SJCRH30 (cell line): ENCODE measurements around the gene DNAJC5G. TPM values are rescaled to one million over a fixed set of nuclear protein-coding genes. Genes with fewer than 3 reads are reported as not detected.
"Not testable (repeated sequence)": the region's sequence is repeated elsewhere in the genome, so short reads cannot be mapped to it uniquely, and the experiment has no call there.

Experiments used
- DNase-seq, 2 experiments: peaks; one replicate each; pipeline ENCODE4 v3.0.0-alpha.2; 2015 to 2020
- H3K27ac ChIP-seq: fragments of 250-450 bp; sonication (Bioruptor Pico); 2 replicates; pipeline ENCODE4 v1.5.1; 2020; ENCODE audit warnings: mild to moderate bottlenecking, moderate library complexity
- H3K27me3 ChIP-seq: fragments of 250-450 bp; sonication (Bioruptor Pico); 2 replicates; pipeline ENCODE4 v1.5.1; 2020; ENCODE audit warnings: mild to moderate bottlenecking, moderate library complexity
- H3K36me3 ChIP-seq: fragments of 250-450 bp; sonication (Bioruptor Pico); 2 replicates; pipeline ENCODE4 v1.5.1; 2020; ENCODE audit warnings: mild to moderate bottlenecking, moderate library complexity
- H3K4me1 ChIP-seq: fragments of 250-450 bp; sonication (Bioruptor Pico); 2 replicates; pipeline ENCODE4 v1.5.1; 2020; ENCODE audit warnings: mild to moderate bottlenecking, moderate library complexity
- H3K4me3 ChIP-seq: fragments of 250-450 bp; sonication (Bioruptor Pico); 2 replicates; pipeline ENCODE4 v1.5.1; 2020; ENCODE audit warnings: mild to moderate bottlenecking, moderate library complexity
- H3K9me3 ChIP-seq: fragments of 250-450 bp; sonication (Bioruptor Pico); replicated peaks from 2 replicates; pipeline ENCODE4 v1.5.1; 2020; ENCODE audit warnings: mild to moderate bottlenecking, moderate library complexity
- total RNA-seq: library from RNA; depleted of rRNA; stranded (reverse); fragments of >200 nt; shearing (Covaris generic); gene quantifications from 2 replicates; pipeline ENCODE4 v1.2.3, GENCODE V29; 2014

DNAJC5G gene
- total RNA-seq, 1 experiment from 2014 or later = not detected

DNA sequence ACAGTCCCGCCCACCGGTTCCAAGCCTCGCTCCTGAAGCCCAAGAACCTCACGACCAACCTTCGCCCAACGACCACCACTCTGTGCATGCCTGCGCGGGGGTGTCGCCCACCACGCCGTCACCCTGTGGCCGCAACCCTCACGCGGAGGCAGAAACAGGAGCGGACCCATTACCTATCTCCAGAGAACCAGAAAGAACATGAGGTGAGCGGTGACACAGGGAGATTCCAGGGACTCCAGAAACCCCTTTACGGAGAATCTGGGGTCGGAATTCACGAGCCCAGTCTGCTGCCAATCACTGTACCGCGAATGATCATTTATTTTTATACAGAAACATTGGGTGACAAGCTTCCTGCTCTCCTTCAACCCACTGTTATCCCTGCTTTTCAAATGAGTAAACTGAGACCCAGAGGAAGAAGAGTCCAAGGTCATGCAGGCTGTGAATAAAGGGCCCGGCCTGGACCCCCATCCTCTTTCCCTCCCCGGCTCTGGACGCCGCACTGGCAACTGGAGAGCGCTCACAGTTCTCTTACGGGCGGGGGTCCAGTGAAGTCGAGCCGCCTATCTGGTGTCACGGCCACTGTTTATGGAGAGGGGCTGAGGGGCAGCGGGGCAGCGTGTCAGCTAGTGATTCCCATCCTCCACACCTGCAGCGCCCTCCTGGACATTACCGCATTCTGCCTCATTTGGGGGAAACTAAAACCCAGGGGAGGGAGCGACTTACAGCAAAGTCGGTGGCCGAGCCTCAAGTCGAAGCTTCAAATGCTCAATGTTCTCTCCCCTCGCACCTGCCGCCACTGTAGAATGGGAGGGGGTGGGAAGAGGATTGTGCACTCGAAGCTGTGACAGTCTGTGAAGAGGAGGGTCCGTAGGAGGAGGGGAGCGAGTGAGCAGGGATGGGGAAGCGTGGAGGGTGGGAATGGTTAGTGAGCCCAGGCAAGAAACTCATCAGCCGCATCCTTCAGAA, 11.7 kb upstream of the DNAJC5G start:
- peak overlapping the region; percentile 69 for H3K4me3 ChIP-seq
- no peaks in the 10 kb centered on the region for H3K36me3 ChIP-seq
- H3K9me3 ChIP-seq = no peaks in the 10 kb centered on the region
- peaks cover 35% of the 10 kb centered on the region for H3K27me3 ChIP-seq
- peaks cover 5% of the 10 kb centered on the region; the same call in 1 of the 2 replicates for H3K4me1 ChIP-seq
- H3K27ac ChIP-seq = no peak overlapping the region
- DNase-seq = peak in 1 of 2 experiments; percentile 31

- Histone ChIP-seq H3K4me3 (peak overlapping the region; percentile 46), H3K36me3 (no peaks in the 10 kb centered on the region), H3K9me3 (no peaks in the 10 kb centered on the region), H3K27ac (no peak overlapping the region), H3K4me1 (peaks cover 5% of the 10 kb centered on the region; the same call in 1 of the 2 replicates), H3K27me3 (peaks cover 35% of the 10 kb centered on the region)
- no peak for DNase-seq
These were observed 10.9 kb upstream of the DNAJC5G start for GRCh38 chr2:27264253-27264752.

GRCh38 chr2:27264753-27265535, 10.3 kb upstream of the DNAJC5G start:
- H3K27ac ChIP-seq = no peak overlapping the region
- DNase-seq = peak; percentile 82 to 87

DNA sequence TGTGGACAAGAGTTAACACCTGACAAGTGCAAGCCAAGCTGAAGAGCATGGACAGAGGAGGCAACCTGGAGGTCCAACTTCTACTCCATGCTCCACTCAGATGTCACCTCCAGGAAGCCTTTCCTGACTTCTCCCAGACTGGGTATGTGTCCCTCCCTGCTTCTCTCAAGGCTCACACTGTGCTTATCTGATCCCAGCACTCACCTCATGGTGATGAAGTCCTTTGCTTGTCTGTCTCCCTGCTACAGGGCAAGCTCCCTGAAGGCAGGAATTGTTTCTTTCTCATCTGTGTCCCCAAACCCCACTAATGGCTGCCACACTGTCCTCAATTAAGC, 9.7 kb upstream of the DNAJC5G start:
- peaks cover 36% of the 10 kb centered on the region for H3K27me3 ChIP-seq
- H3K36me3 ChIP-seq = no peaks in the 10 kb centered on the region
- H3K9me3 ChIP-seq = no peaks in the 10 kb centered on the region
- H3K4me3 ChIP-seq = no peak overlapping the region
- no peak for DNase-seq
- peaks cover 5% of the 10 kb centered on the region; the same call in 1 of the 2 replicates for H3K4me1 ChIP-seq
- H3K27ac ChIP-seq = no peak overlapping the region

More at GRCh38 chr2:27264753-27265535, 10.3 kb upstream of the DNAJC5G start:
- Histone ChIP-seq H3K4me1 (peaks cover 5% of the 10 kb centered on the region; the same call in 1 of the 2 replicates), H3K9me3 (no peaks in the 10 kb centered on the region), H3K36me3 (no peaks in the 10 kb centered on the region), H3K27me3 (peaks cover 35% of the 10 kb centered on the region), H3K4me3 (peak overlapping the region; percentile 46)

- H3K27ac ChIP-seq, H3K4me3 ChIP-seq, DNase-seq, H3K4me1 ChIP-seq, H3K36me3 ChIP-seq, H3K9me3 ChIP-seq: not testable (repeated sequence)
- peaks cover 32% of the 10 kb centered on the region for H3K27me3 ChIP-seq
These were observed 6.9 kb upstream of the DNAJC5G start for GRCh38 chr2:27268296-27268695.

DNA sequence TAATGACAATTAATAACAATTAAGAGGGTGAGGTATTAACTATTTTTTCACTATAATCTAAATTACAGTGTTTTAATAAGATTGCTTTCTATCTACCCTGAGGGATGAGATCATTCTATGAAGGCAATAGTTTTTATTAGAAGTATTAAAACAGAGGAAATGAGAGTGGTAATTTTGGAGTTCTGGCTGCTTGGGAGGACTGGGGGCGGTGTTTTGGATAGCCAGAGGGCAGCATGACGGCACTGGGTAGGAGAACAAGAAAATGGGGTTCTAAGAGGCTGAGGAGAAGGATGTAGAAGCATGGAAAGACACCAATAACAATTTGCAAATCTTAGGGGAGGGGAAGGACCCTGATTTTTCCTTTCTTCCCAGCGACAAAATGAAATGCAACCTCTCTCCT, 5.1 kb upstream of the DNAJC5G start:
- DNase-seq = no peak
- H3K9me3 ChIP-seq = no peaks in the 10 kb centered on the region
- no peak overlapping the region for H3K4me3 ChIP-seq
- H3K27me3 ChIP-seq = peaks cover 27% of the 10 kb centered on the region
- no peaks in the 10 kb centered on the region for H3K36me3 ChIP-seq
- no peak overlapping the region for H3K27ac ChIP-seq
- no peaks in the 10 kb centered on the region; the same call in 1 of the 2 replicates for H3K4me1 ChIP-seq

DNA sequence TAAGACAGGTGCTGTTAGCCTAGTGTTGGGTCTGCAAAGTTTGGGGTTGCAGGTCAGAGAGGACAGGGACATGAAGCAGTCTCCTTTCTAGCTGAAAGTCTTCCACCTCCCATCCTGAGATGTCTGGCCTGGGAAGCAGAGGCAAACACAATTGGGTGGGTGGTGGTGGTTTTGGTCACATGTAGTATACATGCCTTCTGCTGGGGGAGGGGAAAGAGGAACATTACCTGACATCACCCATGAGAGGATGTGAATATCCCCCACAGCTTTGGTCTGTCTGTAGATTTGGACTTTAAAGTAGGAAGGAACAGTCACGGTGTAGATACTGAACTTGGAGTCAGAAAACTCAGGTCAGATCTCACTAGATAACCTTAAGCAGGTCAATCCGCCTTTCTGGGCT, 4.6 kb upstream of the DNAJC5G start:
- Histone ChIP-seq H3K4me1 (no peaks in the 10 kb centered on the region), H3K9me3 (no peaks in the 10 kb centered on the region), H3K27me3 (peaks cover 25% of the 10 kb centered on the region), H3K4me3 (no peak overlapping the region), H3K27ac (no peak overlapping the region), H3K36me3 (no peaks in the 10 kb centered on the region)
- no peak for DNase-seq

DNA sequence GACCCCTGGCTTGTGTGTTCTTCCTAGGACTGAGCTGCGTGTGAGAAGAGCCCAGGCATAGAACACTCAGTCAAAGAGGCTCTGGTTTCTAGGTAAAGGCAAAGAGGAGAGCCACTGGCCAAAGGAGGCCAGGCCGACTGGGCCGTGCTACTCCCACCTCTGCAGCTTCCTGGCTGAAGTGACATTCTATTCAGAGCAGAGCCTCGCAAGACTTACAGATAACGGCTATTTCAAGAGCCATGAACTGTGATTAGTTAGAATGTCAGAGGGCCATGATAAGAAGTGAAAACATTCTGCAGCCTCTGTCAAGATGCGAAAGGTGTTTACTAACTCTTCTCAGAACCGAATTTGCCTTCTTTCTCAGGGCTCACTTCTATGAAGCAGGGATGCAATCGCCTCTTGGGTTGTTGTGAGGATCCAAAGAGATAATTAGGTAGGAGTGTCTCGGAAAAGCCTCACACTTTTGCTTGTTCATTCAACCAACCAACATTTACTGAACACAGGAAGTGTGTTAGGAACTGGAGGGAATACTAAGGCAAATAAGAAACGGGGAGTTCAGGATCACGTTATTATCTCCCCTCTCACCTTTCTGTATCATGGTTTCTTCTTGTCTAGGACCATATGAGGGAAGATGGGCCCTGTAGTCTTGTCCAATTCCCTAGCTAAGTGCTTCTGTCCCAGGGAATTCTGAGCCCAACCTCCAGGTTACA, 3.4 kb upstream of the DNAJC5G start:
- no peak for DNase-seq
- no peaks in the 10 kb centered on the region for H3K9me3 ChIP-seq
- no peaks in the 10 kb centered on the region for H3K4me1 ChIP-seq
- H3K27me3 ChIP-seq = peaks cover 28% of the 10 kb centered on the region
- H3K4me3 ChIP-seq = no peak overlapping the region
- no peak overlapping the region for H3K27ac ChIP-seq
- no peaks in the 10 kb centered on the region for H3K36me3 ChIP-seq

DNA sequence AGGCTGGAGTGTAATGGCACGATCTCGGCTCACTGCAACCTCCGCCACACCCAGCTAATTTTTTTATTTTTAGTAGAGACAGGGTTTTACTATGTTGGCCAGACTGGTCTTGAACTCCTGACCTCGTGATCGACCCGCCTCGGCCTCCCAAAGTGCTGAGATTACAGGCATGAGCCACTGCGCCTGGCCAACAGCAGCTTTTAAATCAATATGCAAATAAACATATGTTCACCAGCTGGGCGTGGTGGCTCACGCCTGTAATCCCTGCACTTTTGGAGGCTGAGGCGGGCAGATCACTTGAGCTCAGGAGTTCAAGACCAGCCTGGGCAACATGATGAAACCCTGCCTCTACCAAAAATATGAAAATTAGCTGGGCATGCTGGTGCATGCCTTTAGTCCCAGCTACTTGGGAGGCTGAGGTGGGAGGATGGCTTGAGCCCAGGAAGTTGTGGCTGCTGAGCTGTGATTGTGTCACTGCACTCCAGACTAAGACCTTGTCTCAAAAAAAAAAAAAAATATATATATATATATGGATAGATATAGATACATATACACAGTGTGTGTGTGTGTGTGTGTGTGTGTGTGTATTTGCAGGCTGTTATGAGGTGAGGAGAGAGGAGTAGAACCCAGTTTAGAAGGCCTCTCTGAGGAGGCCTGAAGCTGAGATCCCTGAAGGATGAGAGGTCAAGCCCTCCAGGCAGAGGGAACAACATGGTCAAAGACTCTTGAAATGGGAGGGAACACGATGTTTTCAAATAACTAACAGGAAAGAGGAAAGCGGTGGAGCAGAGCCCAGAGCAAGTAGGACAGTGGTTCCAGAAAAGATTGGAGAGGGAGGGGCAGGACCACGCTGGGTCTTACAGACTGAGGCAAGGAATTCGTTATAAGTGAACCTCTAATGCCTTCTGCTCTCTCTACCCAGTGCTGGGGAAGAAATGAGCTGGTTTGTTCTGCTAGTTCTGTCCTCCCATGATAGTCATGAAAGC, 2.4 kb upstream of the DNAJC5G start:
- not testable (repeated sequence) for H3K4me3 ChIP-seq, DNase-seq, H3K36me3 ChIP-seq, H3K9me3 ChIP-seq, H3K4me1 ChIP-seq, H3K27ac ChIP-seq
- peaks cover 28% of the 10 kb centered on the region for H3K27me3 ChIP-seq

DNA sequence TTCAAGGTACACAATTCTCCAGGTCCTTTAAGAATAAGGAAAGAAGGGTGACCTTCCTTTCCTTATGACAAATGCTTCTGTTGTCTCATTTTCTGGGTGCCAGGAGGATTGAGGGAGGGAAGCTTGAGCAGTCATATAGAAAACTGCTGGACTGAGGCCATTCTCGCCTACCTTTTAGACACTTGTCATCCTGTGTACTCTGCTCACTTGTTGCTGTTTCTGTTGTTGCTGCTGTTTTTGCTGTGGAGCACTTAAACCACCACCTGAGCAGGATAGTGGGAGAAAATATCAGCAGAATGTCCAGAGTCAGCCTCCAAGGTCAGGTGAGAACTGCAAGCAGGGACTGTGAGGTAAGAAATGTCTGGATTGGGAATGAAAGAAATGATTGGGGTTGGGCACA, 2.8 kb downstream of the DNAJC5G start:
- Histone ChIP-seq H3K9me3 (no peaks in the 10 kb centered on the region), H3K27me3 (peaks cover 17% of the 10 kb centered on the region), H3K36me3 (no peaks in the 10 kb centered on the region), H3K27ac (no peak overlapping the region), H3K4me3 (no peak overlapping the region), H3K4me1 (peaks cover 15% of the 10 kb centered on the region)
- no peak for DNase-seq

- no peak overlapping the region for H3K27ac ChIP-seq
- DNase-seq = no peak
- H3K4me3 ChIP-seq = no peak overlapping the region
- peaks cover 18% of the 10 kb centered on the region for H3K4me1 ChIP-seq
- no peaks in the 10 kb centered on the region for H3K36me3 ChIP-seq
- H3K9me3 ChIP-seq = no peaks in the 10 kb centered on the region
- H3K27me3 ChIP-seq = peaks cover 8% of the 10 kb centered on the region; the same call in 1 of the 2 replicates
These were observed 5.6 kb downstream of the DNAJC5G start for GRCh38 chr2:27280826-27281225.

DNA sequence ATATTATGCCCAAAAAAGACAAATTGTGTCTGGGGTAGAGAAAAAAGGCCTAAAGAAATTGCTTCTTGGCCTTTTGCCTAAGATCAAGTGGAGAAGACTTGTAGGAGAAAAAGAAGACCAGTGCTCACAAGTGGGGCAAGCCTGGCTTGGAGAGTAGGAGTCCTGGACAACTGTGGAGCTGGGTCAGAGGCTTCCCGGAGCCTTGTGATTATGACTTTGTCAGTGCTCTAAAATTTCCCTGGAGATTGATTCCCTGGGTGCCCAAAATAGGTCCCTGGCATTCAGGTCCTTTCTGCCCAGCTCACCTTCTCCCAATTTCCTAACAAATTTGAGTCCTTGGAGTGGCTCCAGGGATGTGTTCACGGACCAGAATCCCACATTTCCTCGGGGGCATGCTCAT, 6.2 kb downstream of the DNAJC5G start:
- H3K4me3 ChIP-seq = no peak overlapping the region
- H3K27ac ChIP-seq = no peak overlapping the region
- no peak for DNase-seq
- peaks cover 18% of the 10 kb centered on the region for H3K4me1 ChIP-seq
- H3K36me3 ChIP-seq = no peaks in the 10 kb centered on the region
- peaks cover 8% of the 10 kb centered on the region; the same call in 1 of the 2 replicates for H3K27me3 ChIP-seq
- H3K9me3 ChIP-seq = no peaks in the 10 kb centered on the region

DNA sequence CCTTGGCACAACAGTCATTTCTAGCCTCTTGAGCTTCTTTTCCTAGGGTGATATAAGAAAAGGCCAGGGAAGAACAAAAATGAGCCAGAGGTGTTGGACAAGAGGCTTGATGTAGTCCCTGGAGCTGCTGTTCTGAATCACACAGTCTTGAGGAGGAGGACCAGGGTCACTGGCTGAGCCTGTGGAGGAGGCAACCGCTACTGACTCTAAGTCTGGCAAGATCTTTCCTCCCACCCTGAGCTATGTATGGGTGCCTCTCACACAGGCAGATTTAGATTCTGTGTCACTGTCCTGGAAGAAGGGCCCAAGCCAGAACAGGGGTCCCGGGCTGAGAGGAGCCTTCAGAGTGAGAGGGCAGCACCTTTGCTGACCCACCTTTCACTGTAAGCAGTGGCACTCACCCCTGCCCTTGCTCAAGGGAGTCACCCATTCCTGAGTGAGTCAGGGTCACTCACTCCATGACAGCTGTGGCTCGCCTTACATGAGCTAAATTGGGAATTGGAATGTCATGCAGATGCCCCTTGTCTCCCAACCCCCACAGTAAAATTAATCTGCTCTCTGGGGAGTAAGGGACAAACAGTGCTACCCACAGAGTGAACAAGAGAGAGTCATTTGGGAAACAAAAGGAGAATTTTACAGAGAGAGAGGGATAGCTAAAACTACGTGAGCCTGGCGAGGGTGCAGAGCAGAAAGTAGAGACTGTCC, 6.8 kb downstream of the DNAJC5G start, which contains the start of gene TRIM54:
TSS of gene TRIM54 (plus strand) at position 575 of the 705 bp plus-strand sequence. CDS start 303 bp downstream, outside the sequence.
- Histone ChIP-seq H3K27ac (no peak within 1 kb of the TSS), H3K4me1 (peaks cover 18% of the 10 kb centered on the region), H3K36me3 (no peaks in the 10 kb centered on the region), H3K4me3 (no peak within 1 kb of the TSS), H3K9me3 (no peaks in the 10 kb centered on the region), H3K27me3 (peaks cover 8% of the 10 kb centered on the region; the same call in 1 of the 2 replicates)
- DNase-seq = peak; percentile 50 to 56
